VCaP (cell line): Measurements from ENCODE around the gene APOL4.
A peak's percentile ranks its signal among the peaks of the same experiment; 100 is the strongest.

Experiments
- H3K27ac ChIP-seq: fragments of 450-650 bp; 2 replicates; pipeline ENCODE4 v1.5.1; 2017
- TF ChIP-seq, protein P1 (sequence below): fragments of 450-650 bp; conservative IDR thresholded peaks from 2 replicates; pipeline ENCODE4 v1.5.1; 2017; ENCODE audit warnings: mild to moderate bottlenecking, moderate library complexity

Gene APOL4

DNA sequence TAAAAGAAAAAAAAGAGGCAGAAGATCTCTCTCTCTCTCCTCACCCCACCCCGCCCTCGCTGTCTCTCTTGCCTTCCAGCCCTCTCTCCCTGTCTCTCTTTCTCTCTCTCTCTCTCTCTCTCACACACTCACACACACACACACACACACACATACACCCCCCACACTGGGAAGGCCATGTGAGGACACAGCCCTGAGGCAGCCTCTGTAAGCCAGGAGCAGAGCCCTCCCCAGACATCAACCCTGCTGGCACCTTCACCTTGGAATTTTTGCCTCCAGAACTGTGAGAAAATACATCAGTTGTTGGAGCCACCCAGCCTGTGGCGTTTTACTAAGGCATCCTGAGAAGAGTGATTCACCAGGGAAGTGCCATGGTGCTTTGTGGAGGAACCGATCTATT, 55.7 kb downstream of the APOL4 start:
- TF ChIP-seq, protein P1, sequence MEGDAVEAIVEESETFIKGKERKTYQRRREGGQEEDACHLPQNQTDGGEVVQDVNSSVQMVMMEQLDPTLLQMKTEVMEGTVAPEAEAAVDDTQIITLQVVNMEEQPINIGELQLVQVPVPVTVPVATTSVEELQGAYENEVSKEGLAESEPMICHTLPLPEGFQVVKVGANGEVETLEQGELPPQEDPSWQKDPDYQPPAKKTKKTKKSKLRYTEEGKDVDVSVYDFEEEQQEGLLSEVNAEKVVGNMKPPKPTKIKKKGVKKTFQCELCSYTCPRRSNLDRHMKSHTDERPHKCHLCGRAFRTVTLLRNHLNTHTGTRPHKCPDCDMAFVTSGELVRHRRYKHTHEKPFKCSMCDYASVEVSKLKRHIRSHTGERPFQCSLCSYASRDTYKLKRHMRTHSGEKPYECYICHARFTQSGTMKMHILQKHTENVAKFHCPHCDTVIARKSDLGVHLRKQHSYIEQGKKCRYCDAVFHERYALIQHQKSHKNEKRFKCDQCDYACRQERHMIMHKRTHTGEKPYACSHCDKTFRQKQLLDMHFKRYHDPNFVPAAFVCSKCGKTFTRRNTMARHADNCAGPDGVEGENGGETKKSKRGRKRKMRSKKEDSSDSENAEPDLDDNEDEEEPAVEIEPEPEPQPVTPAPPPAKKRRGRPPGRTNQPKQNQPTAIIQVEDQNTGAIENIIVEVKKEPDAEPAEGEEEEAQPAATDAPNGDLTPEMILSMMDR = no peak
- no peak overlapping the region for H3K27ac ChIP-seq

DNA sequence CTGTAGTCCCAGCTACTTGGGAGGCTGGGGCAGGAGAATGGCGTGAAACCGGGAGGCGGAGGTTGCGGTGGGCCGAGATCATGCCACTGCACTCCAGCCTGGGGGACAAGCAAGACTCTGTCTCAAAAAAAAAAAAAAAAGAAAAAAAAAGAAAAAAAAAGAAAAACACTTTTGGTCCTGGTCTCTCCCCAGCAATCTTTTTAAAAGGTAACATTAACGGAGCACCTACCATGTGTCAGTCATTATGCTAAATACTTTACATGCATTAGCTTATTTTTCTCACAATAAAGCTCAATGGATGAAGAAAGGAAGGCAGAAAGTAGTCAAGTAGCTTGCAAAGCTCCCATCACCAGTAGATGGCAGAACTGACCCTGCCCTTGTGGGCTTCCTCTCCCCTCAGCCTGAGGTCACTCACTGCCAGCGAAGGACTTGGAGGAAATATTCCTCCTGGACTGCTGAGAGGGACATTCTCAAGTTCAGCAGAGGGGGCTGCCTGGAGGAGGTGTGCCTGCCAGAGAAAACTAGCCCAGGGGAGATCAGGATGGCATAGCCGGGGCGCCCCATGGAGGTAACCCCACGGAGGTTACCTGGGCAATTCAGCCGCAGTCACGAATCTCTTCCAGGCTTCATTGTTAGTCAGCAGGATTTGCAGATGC, 56.6 kb downstream of the APOL4 start:
- TF ChIP-seq, protein P1 = peak; percentile 90

DNA sequence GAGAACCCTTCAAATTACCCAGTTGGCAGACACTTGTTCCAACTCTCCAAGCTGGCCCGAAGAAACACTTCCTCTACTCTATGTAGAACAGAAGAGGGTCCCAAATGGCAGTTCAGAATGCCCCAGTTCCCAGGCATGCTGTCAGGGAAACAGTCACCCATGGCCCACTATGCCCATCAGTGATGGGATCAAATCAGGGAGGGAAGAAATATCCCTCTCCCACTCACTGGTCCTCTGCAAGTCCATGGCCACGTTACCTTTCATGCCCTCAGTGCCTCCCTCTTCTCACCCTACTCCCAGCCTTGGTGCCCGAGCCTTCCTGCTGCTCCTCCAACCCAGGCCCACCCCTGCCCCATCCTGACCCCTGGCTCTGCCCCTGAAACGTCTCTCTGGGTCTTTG, 57.7 kb downstream of the APOL4 start:
- TF ChIP-seq, protein P1 = no peak

More for the DNA sequence above, 56.6 kb downstream of the APOL4 start:
- H3K27ac ChIP-seq = no peak overlapping the region

DNA sequence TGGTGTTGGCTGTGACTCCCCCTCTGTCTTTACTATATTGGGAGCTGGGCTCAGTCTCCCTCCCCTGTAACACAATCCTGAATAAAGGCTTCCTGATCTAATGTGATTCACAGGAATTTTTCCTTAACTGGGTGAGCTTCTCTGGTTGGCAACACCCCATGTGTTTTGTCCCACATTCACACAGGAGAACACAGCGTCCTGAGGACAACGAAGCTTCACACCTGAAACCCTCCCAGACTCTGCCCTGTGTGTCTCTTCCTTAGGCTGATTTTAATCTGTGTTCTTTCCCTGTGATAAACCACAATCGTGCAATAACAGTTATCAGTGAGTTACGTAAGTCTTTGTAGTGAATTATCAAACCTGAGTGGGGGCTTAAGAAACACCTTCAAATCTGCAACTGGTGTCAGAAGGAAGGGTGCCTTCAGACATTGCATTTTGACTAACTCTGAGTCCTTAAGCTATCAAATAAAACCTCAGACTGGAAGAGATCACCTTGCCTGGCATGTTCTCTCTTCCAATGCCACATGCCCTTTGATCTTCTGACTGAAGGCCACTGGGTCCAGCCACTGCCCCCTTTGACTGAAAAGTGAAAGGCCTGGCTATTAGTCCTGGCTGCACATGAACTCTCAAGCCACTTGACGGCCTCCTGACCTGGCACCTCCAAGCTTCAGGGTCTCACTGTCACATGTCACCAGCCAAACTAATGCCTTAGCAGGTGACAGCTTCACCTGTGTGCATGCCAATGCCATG, 58.4 kb downstream of the APOL4 start:
- H3K27ac ChIP-seq = no peak overlapping the region
- TF ChIP-seq, protein P1 = no peak

More for the DNA sequence above, 57.7 kb downstream of the APOL4 start:
- H3K27ac ChIP-seq = no peak overlapping the region

DNA sequence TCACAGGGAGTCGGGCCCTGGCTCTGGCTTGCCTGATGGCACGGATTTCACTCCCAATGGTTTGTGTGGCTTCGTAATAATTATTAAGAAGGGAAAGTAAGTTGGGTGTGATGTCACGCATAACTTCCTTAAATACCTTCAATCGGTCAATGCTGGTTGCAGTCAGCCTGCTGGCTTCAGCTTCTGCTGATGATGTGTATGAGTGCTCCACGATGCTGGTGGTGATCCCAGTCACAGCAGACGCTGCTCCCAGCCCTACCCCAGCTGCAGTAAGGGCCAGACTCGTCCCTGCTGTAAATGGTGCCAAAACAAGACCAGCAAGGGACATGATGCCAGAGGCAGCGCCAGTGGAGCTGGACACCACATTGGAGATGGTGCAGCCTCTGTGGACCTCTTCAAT, 60.1 kb downstream of the APOL4 start:
- TF ChIP-seq, protein P1 = no peak
- H3K27ac ChIP-seq = no peak overlapping the region
